KMS-11 (cell line): ENCODE measurements around the gene SLC38A9.
A peak's percentile ranks its signal among the peaks of the same experiment; 100 is the strongest.

ENCODE experiments used
- H2AFZ ChIP-seq: fragments of 200-600 bp; sonication (generic); 2 replicates; pipeline ENCODE4 v1.6.1; 2016; ENCODE audit warnings: antibody characterized with exemption, mixed run types, low read depth
- H3K27ac ChIP-seq: fragments of 200-600 bp; sonication (generic); 2 replicates; pipeline ENCODE4 v1.6.1; 2016; ENCODE audit warnings: mild to moderate bottlenecking, mixed run types
- H3K27me3 ChIP-seq: fragments of 200-600 bp; sonication (generic); 2 replicates; pipeline ENCODE4 v1.6.1; 2017; ENCODE audit warnings: mild to moderate bottlenecking, low read depth, mixed run types, moderate library complexity; ENCODE audit not compliant: insufficient read depth
- H3K36me3 ChIP-seq: fragments of 200-600 bp; sonication (generic); 2 replicates; pipeline ENCODE4 v1.6.1; 2017; ENCODE audit warnings: mild to moderate bottlenecking, mixed run types; ENCODE audit not compliant: insufficient read depth
- H3K4me1 ChIP-seq: fragments of 200-600 bp; sonication (generic); 2 replicates; pipeline ENCODE4 v1.6.1; 2016; ENCODE audit warnings: mild to moderate bottlenecking, low read depth, mixed run types; ENCODE audit not compliant: poor library complexity, severe bottlenecking
- H3K4me2 ChIP-seq: fragments of 200-600 bp; sonication (generic); 2 replicates; pipeline ENCODE4 v1.7.0; 2016; ENCODE audit warnings: mild to moderate bottlenecking, mixed run types
- H3K4me3 ChIP-seq: fragments of 200-600 bp; sonication (generic); IDR thresholded peaks from 2 replicates; pipeline ENCODE4 v1.6.1; 2017; ENCODE audit warnings: low read depth, low read length, mixed read lengths; ENCODE audit not compliant: insufficient read depth
- H3K79me2 ChIP-seq: fragments of 200-600 bp; sonication (generic); 2 replicates; pipeline ENCODE4 v1.6.1; 2016; ENCODE audit warnings: low read depth, mixed run types; ENCODE audit not compliant: insufficient read depth
- H3K9ac ChIP-seq: fragments of 200-600 bp; sonication (generic); 2 replicates; pipeline ENCODE4 v1.6.1; 2016; ENCODE audit warnings: mild to moderate bottlenecking, mixed run types
- H4K20me1 ChIP-seq: fragments of 200-600 bp; sonication (generic); 2 replicates; pipeline ENCODE4 v1.6.1; 2016; ENCODE audit warnings: mild to moderate bottlenecking, mixed run types; ENCODE audit not compliant: insufficient read depth
- CTCF ChIP-seq: fragments of 200-600 bp; sonication (generic); conservative IDR thresholded peaks from 2 replicates; pipeline ENCODE4 v1.6.1; 2017; ENCODE audit warnings: low read depth, mild to moderate bottlenecking, antibody characterized with exemption, low read length, moderate library complexity, mixed read lengths

Gene SLC38A9

DNA sequence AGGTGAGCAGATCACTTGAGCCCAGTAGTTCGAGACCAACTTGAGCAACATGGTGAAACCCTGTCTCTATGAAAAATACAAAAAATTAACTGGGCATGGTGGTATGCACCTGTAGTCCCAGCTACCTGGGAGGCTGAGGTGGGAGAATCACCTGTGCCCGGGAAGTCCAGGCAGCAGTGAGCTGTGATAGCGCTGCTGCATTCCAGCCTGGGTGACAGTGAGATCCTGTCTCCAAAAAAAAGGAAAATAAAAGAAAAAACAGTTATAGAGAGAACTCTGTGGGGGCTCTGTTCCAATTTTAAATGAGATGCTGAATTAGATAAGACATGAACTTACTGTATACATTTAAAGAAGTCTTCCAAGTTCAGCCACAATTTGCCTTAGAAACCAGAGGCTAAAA, 44.2 kb downstream of the SLC38A9 start:
- H3K27ac ChIP-seq = no peak overlapping the region
- H3K4me3 ChIP-seq = no peak overlapping the region
- peaks cover 3% of the 10 kb centered on the region; the same call in 1 of the 2 replicates for H3K36me3 ChIP-seq
- no peaks in the 10 kb centered on the region for H3K27me3 ChIP-seq
- TF ChIP-seq CTCF = no peak
- H3K79me2 ChIP-seq = no peaks in the 10 kb centered on the region
- no peak overlapping the region for H3K4me2 ChIP-seq
- no peak overlapping the region for H3K9ac ChIP-seq
- no peak overlapping the region for H2AFZ ChIP-seq
- H3K4me1 ChIP-seq = no peaks in the 10 kb centered on the region
- no peaks in the 10 kb centered on the region for H4K20me1 ChIP-seq

DNA sequence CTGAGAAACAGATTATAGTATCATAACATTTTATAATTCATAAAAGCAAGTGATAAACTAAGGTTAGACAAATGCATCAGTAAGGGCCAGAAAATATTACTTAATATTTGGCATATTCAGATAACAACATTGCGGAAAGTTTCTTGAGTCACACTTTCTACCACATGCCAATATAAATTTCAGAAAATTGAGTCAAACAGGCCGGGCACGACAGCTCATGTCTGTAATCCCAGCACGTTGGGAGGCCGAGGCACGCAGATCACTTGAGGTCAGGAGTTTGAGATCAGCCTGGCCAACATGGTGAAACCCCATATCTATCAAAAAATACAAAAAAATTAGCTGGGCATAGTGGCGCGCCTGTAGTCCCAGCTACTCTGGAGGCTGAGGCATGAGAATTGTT, 47.1 kb downstream of the SLC38A9 start:
- H3K27me3 ChIP-seq = no peaks in the 10 kb centered on the region
- no peak overlapping the region for H3K9ac ChIP-seq
- H3K4me3 ChIP-seq = no peak overlapping the region
- TF ChIP-seq CTCF = no peak
- H3K4me2 ChIP-seq = no peak overlapping the region
- peaks cover 3% of the 10 kb centered on the region; the same call in 1 of the 2 replicates for H3K36me3 ChIP-seq
- no peaks in the 10 kb centered on the region for H3K4me1 ChIP-seq
- no peaks in the 10 kb centered on the region for H4K20me1 ChIP-seq
- no peaks in the 10 kb centered on the region for H3K79me2 ChIP-seq
- no peak overlapping the region for H2AFZ ChIP-seq
- H3K27ac ChIP-seq = no peak overlapping the region

GRCh38 chr5:55657443-55657842, 54.7 kb downstream of the SLC38A9 start:
- H3K79me2 ChIP-seq = no peaks in the 10 kb centered on the region
- no peaks in the 10 kb centered on the region for H4K20me1 ChIP-seq
- H2AFZ ChIP-seq = no peak overlapping the region
- H3K27me3 ChIP-seq = no peaks in the 10 kb centered on the region
- no peak overlapping the region for H3K27ac ChIP-seq
- TF ChIP-seq CTCF = no peak
- no peak overlapping the region for H3K9ac ChIP-seq
- H3K4me1 ChIP-seq = no peaks in the 10 kb centered on the region
- H3K4me3 ChIP-seq = no peak overlapping the region
- H3K36me3 ChIP-seq = no peaks in the 10 kb centered on the region
- no peak overlapping the region for H3K4me2 ChIP-seq

- Histone ChIP-seq H3K4me1 (peaks cover 38% of the 10 kb centered on the region), H3K79me2 (no peaks in the 10 kb centered on the region), H3K36me3 (no peaks in the 10 kb centered on the region), H4K20me1 (no peaks in the 10 kb centered on the region), H2AFZ (no peak overlapping the region), H3K4me3 (no peak overlapping the region), H3K27ac (no peak overlapping the region), H3K4me2 (peak overlapping the region; percentile 51), H3K27me3 (no peaks in the 10 kb centered on the region), H3K9ac (no peak overlapping the region)
- TF ChIP-seq CTCF = no peak
These were observed 61.7 kb downstream of the SLC38A9 start for GRCh38 chr5:55650386-55650785.
